Stimulated activated CD4-positive, alpha-beta T cell treated with anti-CD3 and anti-CD28 coated beads, Interleukin-1b, Interleukin-23, amount 100 ng/mL, for 24 hours (primary cell): ENCODE measurements around the gene TRIM2.

Experiments
- DNase-seq, 4 experiments: peaks; one replicate each; pipeline ENCODE4 v3.0.0-alpha.2; 2020; ENCODE audit warnings: low read depth in 4 of 4, low spot score in 1 of 4

The TRIM2 gene

GRCh38 chr4:153248641-153249198 is 44.5 kb downstream of the TRIM2 start:
- no peak for DNase-seq

GRCh38 chr4:153249199-153250041 is 45.2 kb downstream of the TRIM2 start:
- peak; percentile 54 to 81 (median 63) for DNase-seq

- no peak for DNase-seq
These were observed 47.9 kb downstream of the TRIM2 start for GRCh38 chr4:153252122-153252521.

- DNase-seq: no peak
These were observed 51.0 kb downstream of the TRIM2 start for GRCh38 chr4:153255233-153255632.

GRCh38 chr4:153257151-153257620 is 52.9 kb downstream of the TRIM2 start:
- peak in 2 of 4 experiments; percentile 6 to 24 for DNase-seq

GRCh38 chr4:153257991-153258390 is 53.7 kb downstream of the TRIM2 start:
- no peak for DNase-seq

- no peak for DNase-seq
These were observed 54.5 kb downstream of the TRIM2 start for GRCh38 chr4:153258750-153259149.

- no peak for DNase-seq
These were observed 55.4 kb downstream of the TRIM2 start for GRCh38 chr4:153259661-153260060.

- DNase-seq: no peak
These were observed 55.9 kb downstream of the TRIM2 start for GRCh38 chr4:153260132-153260531.

GRCh38 chr4:153260553-153261300 is 56.5 kb downstream of the TRIM2 start:
- no peak for DNase-seq

- no peak for DNase-seq
These were observed 57.2 kb downstream of the TRIM2 start for GRCh38 chr4:153261461-153261860.

GRCh38 chr4:153261914-153262313 is 57.7 kb downstream of the TRIM2 start:
- DNase-seq: no peak

GRCh38 chr4:153265306-153266047 is 61.2 kb downstream of the TRIM2 start:
- no peak for DNase-seq

- DNase-seq: no peak
These were observed 62.7 kb downstream of the TRIM2 start for GRCh38 chr4:153266988-153267387.

- DNase-seq: no peak
These were observed 63.6 kb downstream of the TRIM2 start for GRCh38 chr4:153267890-153268289.

GRCh38 chr4:153268295-153268694 is 64.1 kb downstream of the TRIM2 start:
- no peak for DNase-seq

GRCh38 chr4:153269218-153269990 is 65.2 kb downstream of the TRIM2 start:
- DNase-seq: no peak

- no peak for DNase-seq
These were observed 66.1 kb downstream of the TRIM2 start for GRCh38 chr4:153270361-153270760.

- no peak for DNase-seq
These were observed 67.6 kb downstream of the TRIM2 start for GRCh38 chr4:153271820-153272219.

GRCh38 chr4:153273751-153274150 is 69.5 kb downstream of the TRIM2 start:
- DNase-seq: no peak
